KMS-11 (cell line): ENCODE data around the gene PLEKHM3.

Experiments used
- H2AFZ ChIP-seq: fragments of 200-600 bp; sonication (generic); 2 replicates; pipeline ENCODE4 v1.6.1; 2016; ENCODE audit warnings: antibody characterized with exemption, mixed run types, low read depth
- H3K27ac ChIP-seq: fragments of 200-600 bp; sonication (generic); 2 replicates; pipeline ENCODE4 v1.6.1; 2016; ENCODE audit warnings: mild to moderate bottlenecking, mixed run types
- H3K27me3 ChIP-seq: fragments of 200-600 bp; sonication (generic); 2 replicates; pipeline ENCODE4 v1.6.1; 2017; ENCODE audit warnings: mild to moderate bottlenecking, low read depth, mixed run types, moderate library complexity; ENCODE audit not compliant: insufficient read depth
- H3K36me3 ChIP-seq: fragments of 200-600 bp; sonication (generic); 2 replicates; pipeline ENCODE4 v1.6.1; 2017; ENCODE audit warnings: mild to moderate bottlenecking, mixed run types; ENCODE audit not compliant: insufficient read depth
- H3K4me1 ChIP-seq: fragments of 200-600 bp; sonication (generic); 2 replicates; pipeline ENCODE4 v1.6.1; 2016; ENCODE audit warnings: mild to moderate bottlenecking, low read depth, mixed run types; ENCODE audit not compliant: poor library complexity, severe bottlenecking
- H3K4me2 ChIP-seq: fragments of 200-600 bp; sonication (generic); 2 replicates; pipeline ENCODE4 v1.7.0; 2016; ENCODE audit warnings: mild to moderate bottlenecking, mixed run types
- H3K4me3 ChIP-seq: fragments of 200-600 bp; sonication (generic); IDR thresholded peaks from 2 replicates; pipeline ENCODE4 v1.6.1; 2017; ENCODE audit warnings: low read depth, low read length, mixed read lengths; ENCODE audit not compliant: insufficient read depth
- H3K79me2 ChIP-seq: fragments of 200-600 bp; sonication (generic); 2 replicates; pipeline ENCODE4 v1.6.1; 2016; ENCODE audit warnings: low read depth, mixed run types; ENCODE audit not compliant: insufficient read depth
- H3K9ac ChIP-seq: fragments of 200-600 bp; sonication (generic); 2 replicates; pipeline ENCODE4 v1.6.1; 2016; ENCODE audit warnings: mild to moderate bottlenecking, mixed run types
- H4K20me1 ChIP-seq: fragments of 200-600 bp; sonication (generic); 2 replicates; pipeline ENCODE4 v1.6.1; 2016; ENCODE audit warnings: mild to moderate bottlenecking, mixed run types; ENCODE audit not compliant: insufficient read depth
- CTCF ChIP-seq: fragments of 200-600 bp; sonication (generic); conservative IDR thresholded peaks from 2 replicates; pipeline ENCODE4 v1.6.1; 2017; ENCODE audit warnings: low read depth, mild to moderate bottlenecking, antibody characterized with exemption, low read length, moderate library complexity, mixed read lengths

PLEKHM3 gene

DNA sequence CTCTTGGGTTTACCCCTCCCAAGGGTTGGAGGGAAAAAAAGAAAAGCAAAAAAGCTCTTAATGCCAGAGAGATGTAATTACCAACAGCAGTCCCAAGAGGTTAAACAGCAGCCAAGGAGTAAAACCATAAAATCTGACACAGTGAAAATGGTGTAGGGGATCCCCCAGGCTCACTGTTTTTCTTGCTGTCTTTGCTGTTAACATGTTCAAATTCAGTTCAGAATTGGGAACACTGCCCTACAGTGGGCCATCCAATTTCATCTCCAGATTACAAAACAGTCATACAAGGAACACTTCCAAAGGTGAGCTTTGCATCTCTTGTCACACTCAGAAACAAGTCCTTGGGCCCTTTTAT is 54.5 kb downstream of the PLEKHM3 start:
- Histone ChIP-seq H3K36me3 (no peaks in the 10 kb centered on the region), H3K9ac (no peak overlapping the region; the same call in 1 of the 2 replicates), H4K20me1 (no peaks in the 10 kb centered on the region), H2AFZ (no peak overlapping the region), H3K27ac (peak overlapping the region; percentile 6; the same call in 1 of the 2 replicates), H3K4me1 (peaks cover 60% of the 10 kb centered on the region), H3K27me3 (no peaks in the 10 kb centered on the region), H3K4me2 (peak overlapping the region; percentile 54), H3K4me3 (no peak overlapping the region), H3K79me2 (no peaks in the 10 kb centered on the region)
- TF ChIP-seq CTCF, result no peak

DNA sequence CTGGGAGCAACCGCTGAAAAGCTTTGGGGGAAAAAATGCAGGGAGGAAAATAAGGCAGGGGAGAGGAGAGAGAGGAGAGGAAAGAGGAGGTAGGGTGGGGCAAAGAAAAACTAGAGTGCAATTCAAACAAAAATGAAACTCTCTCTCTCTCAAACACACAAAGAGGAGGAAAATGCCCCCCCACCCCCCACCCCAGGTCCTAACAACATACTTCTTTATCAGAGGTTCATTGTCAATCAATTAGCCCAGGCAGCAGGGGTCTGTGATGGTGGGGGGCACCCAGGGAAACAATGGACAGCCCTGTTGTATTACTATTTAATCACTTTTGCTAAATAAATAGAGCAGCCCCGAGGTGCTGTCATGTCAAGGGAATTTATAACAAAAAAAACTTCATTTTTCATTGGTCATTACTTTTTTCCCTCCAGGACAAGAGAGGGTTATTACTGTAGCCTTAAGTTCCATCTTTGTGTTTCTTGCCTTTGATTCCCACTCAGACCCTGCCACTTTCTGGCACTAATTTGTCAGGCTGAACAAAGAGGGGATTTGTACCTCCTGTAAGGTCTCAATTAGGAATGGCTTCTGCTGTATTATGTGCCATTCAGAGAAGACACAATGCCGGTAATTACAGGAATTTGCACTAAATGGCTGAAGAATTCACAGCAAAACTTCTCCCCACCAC is 55.0 kb downstream of the PLEKHM3 start:
- no peaks in the 10 kb centered on the region for H3K79me2 ChIP-seq
- no peak overlapping the region for H3K4me3 ChIP-seq
- peaks cover 56% of the 10 kb centered on the region for H3K4me1 ChIP-seq
- H3K27ac ChIP-seq, result peak overlapping the region; percentile 6; the same call in 1 of the 2 replicates
- no peaks in the 10 kb centered on the region for H3K27me3 ChIP-seq
- no peaks in the 10 kb centered on the region for H4K20me1 ChIP-seq
- no peak overlapping the region; the same call in 1 of the 2 replicates for H3K9ac ChIP-seq
- TF ChIP-seq CTCF, result no peak
- peak overlapping the region; percentile 54 for H3K4me2 ChIP-seq
- H2AFZ ChIP-seq, result no peak overlapping the region
- no peaks in the 10 kb centered on the region for H3K36me3 ChIP-seq

DNA sequence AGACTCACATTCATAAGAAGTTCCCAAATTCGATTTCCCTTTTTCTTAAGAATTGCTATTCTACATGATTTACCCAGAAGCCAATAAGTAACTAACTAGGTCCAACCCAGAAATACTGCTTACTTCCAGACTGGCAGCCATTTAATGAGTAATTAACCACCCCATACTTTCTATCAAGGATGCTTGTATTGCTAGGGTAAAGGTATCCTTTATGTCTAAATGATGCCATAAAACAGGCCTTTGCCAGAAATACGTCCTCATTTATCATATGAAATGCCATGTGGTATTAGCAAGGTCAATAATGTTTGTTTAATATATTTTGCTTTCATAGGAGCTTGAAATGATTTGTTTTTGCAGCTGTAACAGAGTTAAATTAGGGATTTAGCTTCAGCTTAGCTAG is 56.1 kb downstream of the PLEKHM3 start:
- H3K9ac ChIP-seq, result no peak overlapping the region
- TF ChIP-seq CTCF, result no peak
- no peak overlapping the region for H2AFZ ChIP-seq
- H3K36me3 ChIP-seq, result no peaks in the 10 kb centered on the region
- H3K4me2 ChIP-seq, result no peak overlapping the region
- no peaks in the 10 kb centered on the region for H3K27me3 ChIP-seq
- no peak overlapping the region for H3K4me3 ChIP-seq
- H3K4me1 ChIP-seq, result peaks cover 51% of the 10 kb centered on the region
- no peaks in the 10 kb centered on the region for H4K20me1 ChIP-seq
- H3K79me2 ChIP-seq, result no peaks in the 10 kb centered on the region
- no peak overlapping the region for H3K27ac ChIP-seq

- TF ChIP-seq CTCF, result no peak
- H3K27me3 ChIP-seq, result no peaks in the 10 kb centered on the region
- no peaks in the 10 kb centered on the region for H3K79me2 ChIP-seq
- H3K4me2 ChIP-seq, result no peak overlapping the region
- H3K27ac ChIP-seq, result no peak overlapping the region
- H3K4me3 ChIP-seq, result no peak overlapping the region
- no peak overlapping the region for H2AFZ ChIP-seq
- H4K20me1 ChIP-seq, result no peaks in the 10 kb centered on the region
- peaks cover 29% of the 10 kb centered on the region for H3K4me1 ChIP-seq
- H3K9ac ChIP-seq, result no peak overlapping the region
- H3K36me3 ChIP-seq, result no peaks in the 10 kb centered on the region
These were observed 58.2 kb downstream of the PLEKHM3 start for GRCh38 chr2:207967121-207967520.
